Measurements from ENCODE around the gene PLCD3.

DNA sequence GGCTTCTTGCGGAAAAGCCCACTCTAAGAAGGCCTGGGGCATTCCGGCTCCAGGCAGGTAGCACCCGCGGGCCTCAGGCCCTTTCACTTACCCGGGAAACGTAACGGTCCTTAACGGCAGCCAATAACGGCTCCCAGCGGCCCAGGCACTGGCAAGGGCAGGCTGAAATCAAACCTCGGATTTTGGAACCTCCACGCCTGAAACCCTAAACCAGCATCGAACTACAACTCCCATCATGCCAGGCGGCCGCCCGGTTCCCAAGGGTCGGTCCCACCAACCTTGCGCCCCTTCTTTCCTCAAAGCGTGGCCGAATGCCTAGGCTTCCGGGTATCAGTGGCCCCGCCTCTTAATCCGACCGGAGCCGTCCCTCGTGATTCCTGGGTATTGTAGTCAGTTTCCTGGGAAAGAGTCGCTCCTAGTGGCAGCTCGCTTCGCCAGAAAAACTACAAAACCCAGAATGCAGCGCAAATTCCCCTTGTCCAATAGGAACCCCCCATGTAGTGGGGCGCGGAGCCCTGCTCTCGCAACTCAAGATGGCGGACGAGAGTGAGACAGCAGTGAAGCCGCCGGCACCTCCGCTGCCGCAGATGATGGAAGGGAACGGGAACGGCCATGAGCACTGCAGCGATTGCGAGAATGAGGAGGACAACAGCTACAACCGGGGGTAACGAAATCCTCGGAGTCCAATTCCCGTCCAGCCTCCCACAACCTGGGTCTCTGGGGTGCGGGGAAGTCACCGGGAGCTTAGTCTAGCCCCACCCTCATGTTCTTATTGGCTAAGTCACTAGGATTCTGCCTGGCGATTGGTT lies 71.3 kb downstream of the PLCD3 start, which contains the start of gene NMT1:
- TF ChIP-seq, protein P1, sequence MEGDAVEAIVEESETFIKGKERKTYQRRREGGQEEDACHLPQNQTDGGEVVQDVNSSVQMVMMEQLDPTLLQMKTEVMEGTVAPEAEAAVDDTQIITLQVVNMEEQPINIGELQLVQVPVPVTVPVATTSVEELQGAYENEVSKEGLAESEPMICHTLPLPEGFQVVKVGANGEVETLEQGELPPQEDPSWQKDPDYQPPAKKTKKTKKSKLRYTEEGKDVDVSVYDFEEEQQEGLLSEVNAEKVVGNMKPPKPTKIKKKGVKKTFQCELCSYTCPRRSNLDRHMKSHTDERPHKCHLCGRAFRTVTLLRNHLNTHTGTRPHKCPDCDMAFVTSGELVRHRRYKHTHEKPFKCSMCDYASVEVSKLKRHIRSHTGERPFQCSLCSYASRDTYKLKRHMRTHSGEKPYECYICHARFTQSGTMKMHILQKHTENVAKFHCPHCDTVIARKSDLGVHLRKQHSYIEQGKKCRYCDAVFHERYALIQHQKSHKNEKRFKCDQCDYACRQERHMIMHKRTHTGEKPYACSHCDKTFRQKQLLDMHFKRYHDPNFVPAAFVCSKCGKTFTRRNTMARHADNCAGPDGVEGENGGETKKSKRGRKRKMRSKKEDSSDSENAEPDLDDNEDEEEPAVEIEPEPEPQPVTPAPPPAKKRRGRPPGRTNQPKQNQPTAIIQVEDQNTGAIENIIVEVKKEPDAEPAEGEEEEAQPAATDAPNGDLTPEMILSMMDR (conservative IDR thresholded peaks at IDR 0.05; ENCODE audit: low read depth, low read length): no peak
- TF ChIP-seq EZH2 (IDR thresholded peaks at IDR 0.05; ENCODE audit: low read length, unreplicated experiment): no peak

Data from PC-3 (cell line).